ENCODE data around the gene P2RX5.

The P2RX5 gene

DNA sequence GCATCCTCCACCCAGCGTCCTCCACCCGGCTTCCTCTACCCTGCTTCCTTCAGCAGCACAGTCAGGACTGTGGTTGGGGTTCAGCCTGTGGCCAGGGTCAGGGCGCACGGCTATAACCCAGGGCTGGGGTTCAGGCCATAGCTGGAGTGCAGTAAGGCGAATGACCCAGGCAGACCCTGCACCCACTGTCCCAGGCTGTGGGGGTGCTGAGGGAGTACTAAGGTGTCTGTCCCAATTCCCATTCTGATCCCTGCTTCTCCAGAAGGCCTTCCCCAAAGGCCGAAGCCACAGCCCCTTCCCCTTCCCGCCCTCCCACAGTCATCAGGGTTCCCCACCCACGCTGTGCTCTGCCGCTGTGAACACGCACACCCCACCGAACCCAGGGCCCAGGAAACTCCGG is 14.9 kb downstream of the P2RX5 start:
- H3K9ac ChIP-seq (ENCODE audit: insufficient read length), result no peak overlapping the region
- no peak overlapping the region for H3K27ac ChIP-seq
- H3K36me3 ChIP-seq (ENCODE audit: insufficient read depth, low read length), result no peaks in the 10 kb centered on the region
- TF ChIP-seq POLR2AphosphoS5 (IDR thresholded peaks at IDR 0.05; ENCODE audit: borderline replicate concordance, low read depth, low read length) (no peak), EZH2 (IDR thresholded peaks at IDR 0.05) (no peak), FOXP2 (optimal IDR thresholded peaks at IDR 0.05; ENCODE audit: control extremely low read depth, extremely low read length, insufficient read depth) (no peak)
- H3K9me3 ChIP-seq (ENCODE audit: low read depth, low read length), result no peaks in the 10 kb centered on the region
- H3K4me3 ChIP-seq, result no peak overlapping the region
- DNase-seq (ENCODE audit: low read depth, low spot score), result no peak

DNA sequence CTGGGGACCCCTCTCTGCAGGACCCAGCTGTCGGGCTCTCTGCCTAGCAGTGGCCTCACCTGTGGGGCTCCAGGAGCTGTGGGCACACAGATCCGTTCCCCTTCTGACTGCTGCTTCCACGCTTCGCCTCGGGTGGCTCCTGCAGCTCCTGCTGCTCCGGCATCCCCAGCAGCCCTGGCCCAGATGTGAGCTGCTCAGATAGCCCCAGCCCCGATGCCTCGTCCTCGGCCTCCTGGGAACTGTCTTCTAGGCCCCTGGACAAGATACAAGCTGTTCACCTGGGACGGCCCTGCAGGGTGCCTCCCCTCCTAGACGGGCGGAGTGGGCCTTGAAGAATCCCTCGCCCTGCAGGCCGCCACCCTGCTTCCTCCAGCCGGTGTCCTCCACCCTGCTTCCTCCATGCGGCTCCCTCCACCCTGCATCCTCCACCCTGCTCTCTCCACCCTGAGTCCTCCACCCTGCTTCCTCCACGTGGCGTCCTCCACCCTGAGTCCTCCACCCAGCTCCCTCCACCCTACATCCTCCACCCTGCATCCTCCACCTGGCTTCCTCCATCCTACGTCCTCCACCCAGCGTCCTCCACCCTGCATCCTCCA is 16.3 kb downstream of the P2RX5 start:
- H3K27ac ChIP-seq, result no peak overlapping the region
- H3K9me3 ChIP-seq (ENCODE audit: low read depth, low read length), result no peaks in the 10 kb centered on the region
- TF ChIP-seq POLR2AphosphoS5 (IDR thresholded peaks at IDR 0.05; ENCODE audit: borderline replicate concordance, low read depth, low read length) (no peak), FOXP2 (optimal IDR thresholded peaks at IDR 0.05; ENCODE audit: control extremely low read depth, extremely low read length, insufficient read depth) (no peak), EZH2 (IDR thresholded peaks at IDR 0.05) (no peak)
- no peak overlapping the region for H3K4me3 ChIP-seq
- DNase-seq (ENCODE audit: low read depth, low spot score), result no peak
- H3K9ac ChIP-seq (ENCODE audit: insufficient read length), result no peak overlapping the region
- H3K36me3 ChIP-seq (ENCODE audit: insufficient read depth, low read length), result no peaks in the 10 kb centered on the region

DNA sequence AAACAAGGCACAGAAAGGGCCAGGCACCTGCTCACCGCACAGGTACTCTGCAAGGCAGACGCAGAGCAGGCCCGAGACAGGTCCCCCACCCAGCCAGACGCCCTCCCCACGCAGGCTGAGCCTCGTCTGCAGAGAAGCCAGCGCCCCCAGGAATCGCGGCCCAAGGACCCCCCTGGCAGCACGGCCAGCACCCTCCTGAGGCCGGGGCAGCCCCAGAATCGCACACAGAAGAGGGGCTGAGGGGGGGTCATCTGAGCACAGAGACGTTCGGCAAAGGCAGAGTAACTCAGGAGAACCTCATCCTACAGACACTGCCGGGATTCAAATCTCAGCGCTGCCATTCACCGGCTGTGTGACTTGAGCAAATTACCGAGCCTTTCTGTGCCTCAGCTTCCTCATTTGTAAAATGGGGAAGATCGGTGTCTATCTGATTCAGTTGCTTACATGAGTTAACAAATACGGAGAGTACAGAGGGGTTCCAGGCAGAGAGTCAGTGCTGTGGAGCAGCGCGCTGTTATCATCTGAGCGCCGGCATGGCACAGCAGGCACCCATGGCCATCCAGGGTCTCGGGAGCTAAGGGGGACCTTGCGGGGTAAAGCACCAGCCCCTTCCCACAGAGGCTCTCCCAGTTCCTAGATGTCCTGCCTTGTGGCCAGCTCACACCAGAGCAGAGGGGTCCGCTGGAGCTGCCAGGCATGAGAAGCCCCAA is 17.0 kb downstream of the P2RX5 start:
- Histone ChIP-seq H3K27ac (no peak overlapping the region), H3K9me3 (ENCODE audit: low read depth, low read length) (no peaks in the 10 kb centered on the region), H3K36me3 (ENCODE audit: insufficient read depth, low read length) (no peaks in the 10 kb centered on the region), H3K4me3 (no peak overlapping the region), H3K9ac (ENCODE audit: insufficient read length) (no peak overlapping the region)
- TF ChIP-seq POLR2AphosphoS5 (IDR thresholded peaks at IDR 0.05; ENCODE audit: borderline replicate concordance, low read depth, low read length), result no peak
- no peak for TF ChIP-seq EZH2 (IDR thresholded peaks at IDR 0.05)
- no peak for TF ChIP-seq FOXP2 (optimal IDR thresholded peaks at IDR 0.05; ENCODE audit: control extremely low read depth, extremely low read length, insufficient read depth)
- DNase-seq (ENCODE audit: low read depth, low spot score), result no peak

DNA sequence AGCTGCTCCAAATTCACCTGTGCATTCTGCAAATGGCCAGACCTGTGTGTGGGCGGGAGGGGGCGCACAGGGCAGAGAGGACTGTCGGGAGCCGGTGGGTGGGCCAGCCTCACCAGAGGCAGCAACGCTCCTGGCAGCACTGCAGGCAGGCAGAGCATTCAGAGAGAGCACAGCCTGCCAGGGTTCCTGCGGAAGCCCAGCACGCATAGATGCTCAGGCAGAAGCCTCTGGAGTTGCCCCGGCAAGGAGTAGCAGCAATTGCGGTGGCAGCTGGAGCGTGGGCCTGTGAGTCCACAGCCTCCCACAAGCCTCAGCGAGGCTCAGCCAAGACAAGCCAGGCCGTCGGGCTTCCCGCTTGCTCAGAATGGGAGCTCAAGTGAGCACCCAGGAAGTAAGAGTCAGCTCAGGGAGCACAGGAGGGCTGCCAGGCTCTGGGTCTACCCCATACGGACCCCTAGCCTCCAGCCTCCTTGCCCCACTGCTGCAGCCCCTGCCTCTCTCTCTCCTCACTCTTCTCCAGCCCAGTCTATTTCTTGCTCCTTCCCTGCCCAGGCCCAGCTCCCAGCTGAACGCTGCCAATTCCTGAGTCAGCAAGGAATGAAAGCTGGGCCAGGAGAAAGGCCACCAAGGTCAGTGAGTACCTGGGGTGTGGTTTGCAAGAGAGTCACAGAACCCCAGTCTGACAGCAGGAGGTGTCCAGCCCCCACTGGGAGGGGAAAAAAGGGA is 17.7 kb downstream of the P2RX5 start:
- H3K27ac ChIP-seq, result no peak overlapping the region
- no peak for DNase-seq (ENCODE audit: low read depth, low spot score)
- no peaks in the 10 kb centered on the region for H3K9me3 ChIP-seq (ENCODE audit: low read depth, low read length)
- no peak overlapping the region for H3K4me3 ChIP-seq
- H3K9ac ChIP-seq (ENCODE audit: insufficient read length), result no peak overlapping the region
- TF ChIP-seq POLR2AphosphoS5 (IDR thresholded peaks at IDR 0.05; ENCODE audit: borderline replicate concordance, low read depth, low read length), result no peak
- no peak for TF ChIP-seq FOXP2 (optimal IDR thresholded peaks at IDR 0.05; ENCODE audit: control extremely low read depth, extremely low read length, insufficient read depth)
- no peak for TF ChIP-seq EZH2 (IDR thresholded peaks at IDR 0.05)
- H3K36me3 ChIP-seq (ENCODE audit: insufficient read depth, low read length), result no peaks in the 10 kb centered on the region

DNA sequence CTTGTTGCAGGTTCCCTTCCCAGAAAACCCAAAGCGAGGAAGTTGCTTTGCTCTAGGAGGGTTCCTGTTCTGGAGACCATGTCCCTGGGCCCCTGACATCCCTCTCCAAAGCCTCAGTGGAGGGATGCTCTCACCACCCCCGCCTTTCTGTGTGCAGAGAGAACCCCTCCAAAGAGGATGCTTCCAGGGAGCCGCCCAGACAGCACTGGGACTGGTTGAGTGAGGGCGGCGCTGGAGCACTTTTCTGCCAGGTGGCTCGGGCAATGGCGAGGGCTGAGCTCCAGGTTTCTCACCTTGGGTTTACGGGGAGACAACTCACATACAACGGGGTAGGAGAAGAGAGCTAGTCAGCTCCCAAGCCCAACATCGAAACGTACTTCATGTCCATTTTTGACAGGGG is 20.1 kb downstream of the P2RX5 start:
- H3K27ac ChIP-seq, result no peak overlapping the region
- no peaks in the 10 kb centered on the region for H3K9me3 ChIP-seq (ENCODE audit: low read depth, low read length)
- H3K36me3 ChIP-seq (ENCODE audit: insufficient read depth, low read length), result no peaks in the 10 kb centered on the region
- H3K9ac ChIP-seq (ENCODE audit: insufficient read length), result no peak overlapping the region
- no peak for DNase-seq (ENCODE audit: low read depth, low spot score)
- no peak for TF ChIP-seq POLR2AphosphoS5 (IDR thresholded peaks at IDR 0.05; ENCODE audit: borderline replicate concordance, low read depth, low read length)
- H3K4me3 ChIP-seq, result no peak overlapping the region

DNA sequence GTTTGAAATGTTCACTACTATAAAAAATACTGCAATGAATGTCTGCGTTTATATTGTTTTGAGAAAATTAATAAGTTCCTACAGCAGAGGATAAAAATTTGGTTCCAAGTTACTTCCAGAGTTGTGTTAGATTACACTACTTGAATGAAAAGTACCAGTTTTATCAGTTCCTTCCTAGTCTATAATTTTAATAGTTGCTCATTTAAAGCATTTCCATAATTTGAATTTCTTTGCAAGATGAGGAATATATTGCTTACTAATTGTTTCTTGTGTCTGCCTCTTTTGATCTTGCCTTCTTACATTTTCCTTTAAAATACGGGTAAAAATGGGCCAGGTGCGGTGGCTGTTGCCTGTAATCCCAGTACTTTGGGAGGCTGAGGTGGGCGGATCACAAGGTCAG is 23.4 kb downstream of the P2RX5 start:
- no peak overlapping the region for H3K4me3 ChIP-seq
- TF ChIP-seq EZH2 (IDR thresholded peaks at IDR 0.05) (no peak), POLR2AphosphoS5 (IDR thresholded peaks at IDR 0.05; ENCODE audit: borderline replicate concordance, low read depth, low read length) (no peak), FOXP2 (optimal IDR thresholded peaks at IDR 0.05; ENCODE audit: control extremely low read depth, extremely low read length, insufficient read depth) (no peak)
- H3K27ac ChIP-seq, result no peak overlapping the region
- H3K9me3 ChIP-seq (ENCODE audit: low read depth, low read length), result no peaks in the 10 kb centered on the region
- no peaks in the 10 kb centered on the region for H3K36me3 ChIP-seq (ENCODE audit: insufficient read depth, low read length)
- H3K9ac ChIP-seq (ENCODE audit: insufficient read length), result no peak overlapping the region
- no peak for DNase-seq (ENCODE audit: low read depth, low spot score)

DNA sequence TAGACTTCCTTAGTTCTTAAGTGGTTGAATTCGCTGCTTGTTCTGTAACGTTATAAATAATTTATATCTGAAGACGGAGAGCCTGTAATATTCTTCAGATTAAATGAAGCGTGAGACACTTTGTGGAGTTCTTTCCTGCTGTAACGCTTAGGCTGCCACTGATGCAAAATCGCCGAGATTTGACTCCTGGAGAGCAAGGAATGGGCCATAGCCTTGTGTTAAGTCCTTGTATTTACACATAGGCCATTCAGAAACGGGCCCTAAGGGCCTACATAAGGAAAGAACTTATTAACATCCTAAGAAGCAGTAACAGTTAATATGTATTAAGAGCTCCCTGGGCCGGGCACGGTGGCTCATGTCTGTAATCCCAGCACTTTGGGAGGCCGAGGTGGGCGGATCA is 26.4 kb downstream of the P2RX5 start:
- peaks cover 3% of the 10 kb centered on the region; the same call in 1 of the 2 replicates for H3K36me3 ChIP-seq (ENCODE audit: insufficient read depth, low read length)
- H3K9ac ChIP-seq (ENCODE audit: insufficient read length), result peak overlapping the region; percentile 97
- no peaks in the 10 kb centered on the region for H3K9me3 ChIP-seq (ENCODE audit: low read depth, low read length)
- TF ChIP-seq EZH2 (IDR thresholded peaks at IDR 0.05) (no peak), FOXP2 (optimal IDR thresholded peaks at IDR 0.05; ENCODE audit: control extremely low read depth, extremely low read length, insufficient read depth) (no peak), POLR2AphosphoS5 (IDR thresholded peaks at IDR 0.05; ENCODE audit: borderline replicate concordance, low read depth, low read length) (no peak)
- H3K27ac ChIP-seq, result peak overlapping the region; percentile 79; the same call in 1 of the 2 replicates
- no peak for DNase-seq (ENCODE audit: low read depth, low spot score)
- H3K4me3 ChIP-seq, result peak overlapping the region; percentile 99

DNA sequence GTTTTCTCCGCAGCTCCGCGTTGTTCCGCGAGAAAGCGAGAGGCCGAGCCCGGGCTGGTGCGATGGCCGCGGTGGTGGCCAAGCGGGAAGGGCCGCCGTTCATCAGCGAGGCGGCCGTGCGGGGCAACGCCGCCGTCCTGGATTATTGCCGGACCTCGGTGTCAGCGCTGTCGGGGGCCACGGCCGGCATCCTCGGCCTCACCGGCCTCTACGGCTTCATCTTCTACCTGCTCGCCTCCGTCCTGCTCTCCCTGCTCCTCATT is 26.9 kb downstream of the P2RX5 start:
- Histone ChIP-seq H3K9me3 (ENCODE audit: low read depth, low read length) (no peaks in the 10 kb centered on the region), H3K9ac (ENCODE audit: insufficient read length) (peak overlapping the region; percentile 97), H3K27ac (peak overlapping the region; percentile 79), H3K4me3 (peak overlapping the region; percentile 99), H3K36me3 (ENCODE audit: insufficient read depth, low read length) (peaks cover 6% of the 10 kb centered on the region; the same call in 1 of the 2 replicates)
- no peak for DNase-seq (ENCODE audit: low read depth, low spot score)
- TF ChIP-seq POLR2AphosphoS5 (IDR thresholded peaks at IDR 0.05; ENCODE audit: borderline replicate concordance, low read depth, low read length) (no peak), FOXP2 (optimal IDR thresholded peaks at IDR 0.05; ENCODE audit: control extremely low read depth, extremely low read length, insufficient read depth) (no peak), EZH2 (IDR thresholded peaks at IDR 0.05) (no peak)
